Lower lobe of right lung (tissue), 2 donors: Measurements from ENCODE around the gene TRAPPC2L. TPM values are rescaled to one million over a fixed set of nuclear protein-coding genes. Genes with fewer than 3 reads are reported as not detected.

Experiments
- ATAC-seq, 2 donors: fragments of 200-7000 bp; cut with Tn5 transposase; one replicate each; pipeline ENCODE4 v1.9.1; 2020 to 2022; ENCODE audit warnings: mild to moderate bottlenecking in 2 of 2, moderate library complexity in 2 of 2
- DNase-seq: peaks from one replicate; pipeline ENCODE4 v3.0.0-alpha.2; 2020
- H3K27ac ChIP-seq: fragments of 200-600 bp; one replicate; pipeline ENCODE4 v1.8.0; 2022
- H3K27me3 ChIP-seq: fragments of 200-600 bp; one replicate; pipeline ENCODE4 v1.8.0; 2022; ENCODE audit warnings: low read depth
- H3K36me3 ChIP-seq: fragments of 200-600 bp; one replicate; pipeline ENCODE4 v1.8.0; 2022; ENCODE audit warnings: mild to moderate bottlenecking
- H3K4me1 ChIP-seq: fragments of 200-600 bp; one replicate; pipeline ENCODE4 v1.8.0; 2022
- H3K4me3 ChIP-seq: fragments of 200-600 bp; one replicate; pipeline ENCODE4 v1.8.0; 2022; ENCODE audit warnings: mild to moderate bottlenecking
- H3K9me3 ChIP-seq: fragments of 200-600 bp; one replicate; pipeline ENCODE4 v1.8.0; 2022
- intact Hi-C: fragments of 100-400 bp; cut with DNase I; formaldehyde crosslinking; loops from one replicate; pipeline ENCODE4 v1.11.0; 2022
- total RNA-seq: library from RNA; stranded (reverse); fragmentation: NEBNext Ultra II Directional; extraction: Animal tissue kit (Norgen Biotek cat#: 25700); gene quantifications from one replicate; pipeline ENCODE4 v1.2.1, GENCODE V29; 2021
- TF ChIP-seq, protein P1 (sequence below): fragments of 200-600 bp; IDR thresholded peaks from one replicate; pipeline ENCODE4 v1.8.0; 2022; ENCODE audit warnings: antibody characterized with exemption, mild to moderate bottlenecking
- donor health status: DM: no; HTN: yes; CAD: no; lungs with severe emphysema.

The TRAPPC2L gene
- total RNA-seq, 1 donor from 2014 or later, result 51.4 TPM

DNA sequence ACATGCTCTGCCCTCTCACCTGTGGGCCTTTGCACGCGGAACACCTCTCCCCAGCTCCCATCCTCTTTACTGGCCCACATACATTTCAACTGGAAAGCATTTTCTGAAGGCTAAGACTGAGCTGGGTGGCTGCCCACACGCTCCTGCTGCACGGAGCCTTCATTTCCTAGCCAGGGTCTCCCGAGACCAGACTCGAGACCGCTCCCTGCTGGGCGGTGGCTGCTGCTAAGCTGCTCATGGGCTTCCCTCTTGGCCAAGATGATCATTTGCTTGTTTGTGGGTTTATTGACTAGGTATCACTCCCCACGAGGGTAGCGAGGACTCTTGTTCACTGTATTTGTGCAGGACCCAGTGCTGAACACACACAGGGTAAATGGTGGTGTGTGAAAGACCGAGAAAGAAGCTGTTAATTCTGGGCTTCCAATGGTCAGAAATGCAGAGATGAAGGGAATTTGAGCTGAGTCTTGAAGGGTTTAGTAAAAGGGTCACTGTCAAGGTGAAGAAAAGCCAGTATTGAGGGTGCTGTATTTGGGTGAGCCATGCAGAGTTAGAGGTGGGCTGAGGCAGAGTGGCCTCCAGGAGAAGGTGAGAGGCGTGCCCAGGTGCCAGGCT lies 907 bp downstream of the TRAPPC2L start:
- ATAC-seq, result peak; percentile 79 to 80
- H3K36me3 ChIP-seq, result peaks cover 42% of the 10 kb centered on the region
- peak overlapping the region; percentile 90 for H3K27ac ChIP-seq
- DNase-seq, result peak; percentile 85
- TF ChIP-seq, protein P1, sequence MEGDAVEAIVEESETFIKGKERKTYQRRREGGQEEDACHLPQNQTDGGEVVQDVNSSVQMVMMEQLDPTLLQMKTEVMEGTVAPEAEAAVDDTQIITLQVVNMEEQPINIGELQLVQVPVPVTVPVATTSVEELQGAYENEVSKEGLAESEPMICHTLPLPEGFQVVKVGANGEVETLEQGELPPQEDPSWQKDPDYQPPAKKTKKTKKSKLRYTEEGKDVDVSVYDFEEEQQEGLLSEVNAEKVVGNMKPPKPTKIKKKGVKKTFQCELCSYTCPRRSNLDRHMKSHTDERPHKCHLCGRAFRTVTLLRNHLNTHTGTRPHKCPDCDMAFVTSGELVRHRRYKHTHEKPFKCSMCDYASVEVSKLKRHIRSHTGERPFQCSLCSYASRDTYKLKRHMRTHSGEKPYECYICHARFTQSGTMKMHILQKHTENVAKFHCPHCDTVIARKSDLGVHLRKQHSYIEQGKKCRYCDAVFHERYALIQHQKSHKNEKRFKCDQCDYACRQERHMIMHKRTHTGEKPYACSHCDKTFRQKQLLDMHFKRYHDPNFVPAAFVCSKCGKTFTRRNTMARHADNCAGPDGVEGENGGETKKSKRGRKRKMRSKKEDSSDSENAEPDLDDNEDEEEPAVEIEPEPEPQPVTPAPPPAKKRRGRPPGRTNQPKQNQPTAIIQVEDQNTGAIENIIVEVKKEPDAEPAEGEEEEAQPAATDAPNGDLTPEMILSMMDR, result peak; percentile 75
- intact Hi-C loops, result no loop called here
- H3K9me3 ChIP-seq, result no peaks in the 10 kb centered on the region
- H3K27me3 ChIP-seq, result no peaks in the 10 kb centered on the region
- H3K4me1 ChIP-seq, result peaks cover 48% of the 10 kb centered on the region
- peak overlapping the region; percentile 100 for H3K4me3 ChIP-seq

DNA sequence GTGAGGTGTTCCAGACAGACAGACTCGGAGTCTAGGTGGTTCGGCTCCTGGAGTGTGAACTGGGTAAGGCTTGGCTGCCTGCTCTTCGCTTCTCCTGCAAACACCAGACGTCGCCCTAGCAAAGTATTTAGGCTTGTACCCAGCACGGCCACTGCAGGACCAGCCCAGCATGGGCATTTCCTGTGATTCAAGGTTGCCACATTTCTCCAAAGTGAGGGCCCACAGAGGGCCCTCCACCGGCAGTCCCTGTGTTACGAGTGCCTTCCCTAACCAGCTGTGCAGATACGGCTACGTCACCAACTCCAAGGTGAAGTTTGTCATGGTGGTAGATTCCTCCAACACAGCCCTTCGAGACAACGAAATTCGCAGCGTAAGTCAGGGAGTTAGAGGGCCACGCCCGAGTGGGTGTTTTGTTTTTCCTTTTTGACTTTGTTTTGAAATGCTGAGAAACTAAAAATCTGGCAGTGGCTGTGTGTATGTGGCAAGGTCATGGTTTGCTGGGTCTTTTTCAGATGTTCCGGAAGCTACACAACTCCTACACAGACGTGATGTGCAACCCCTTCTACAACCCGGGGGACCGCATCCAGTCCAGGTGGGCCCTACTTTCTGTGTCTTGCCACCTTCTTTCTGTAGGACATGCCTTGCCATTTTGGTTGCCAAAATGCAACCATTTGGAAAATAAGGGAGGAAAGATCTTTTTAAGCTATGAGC lies 2.6 kb downstream of the TRAPPC2L start:
- Histone ChIP-seq H3K27ac (no peak overlapping the region), H3K4me3 (no peak overlapping the region), H3K27me3 (no peaks in the 10 kb centered on the region), H3K4me1 (peaks cover 37% of the 10 kb centered on the region), H3K9me3 (no peaks in the 10 kb centered on the region), H3K36me3 (peaks cover 44% of the 10 kb centered on the region)
- ATAC-seq (no peak), DNase-seq (no peak)
- TF ChIP-seq, protein P1, result no peak
- intact Hi-C loops, result no loop called here

DNA sequence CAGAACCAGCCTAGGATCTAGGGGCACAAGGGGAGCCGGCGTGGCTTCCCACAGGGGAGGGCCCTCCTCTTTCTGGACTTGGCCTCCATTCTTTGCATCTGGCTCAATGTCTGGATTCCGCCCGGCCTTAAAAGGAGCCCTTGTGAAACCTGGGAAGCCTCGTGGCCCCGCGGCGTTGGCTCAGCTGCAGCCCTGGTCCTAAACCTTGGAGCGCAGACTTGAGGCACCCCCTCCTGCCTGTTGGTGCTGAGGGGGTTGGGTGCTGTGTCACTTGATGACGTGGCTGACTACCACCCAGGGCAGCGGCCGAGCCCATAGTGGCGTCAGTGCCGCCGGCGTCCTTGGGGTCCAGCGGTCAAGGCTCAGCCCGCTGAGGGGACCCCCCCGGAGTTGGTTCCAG lies 4.4 kb downstream of the TRAPPC2L start:
- ATAC-seq (no peak), DNase-seq (no peak)
- Histone ChIP-seq H3K36me3 (peaks cover 44% of the 10 kb centered on the region), H3K27ac (no peak overlapping the region), H3K9me3 (no peaks in the 10 kb centered on the region), H3K4me3 (no peak overlapping the region), H3K27me3 (no peaks in the 10 kb centered on the region), H3K4me1 (peaks cover 20% of the 10 kb centered on the region)
- TF ChIP-seq, protein P1, result no peak
- intact Hi-C loops, result no loop called here

DNA sequence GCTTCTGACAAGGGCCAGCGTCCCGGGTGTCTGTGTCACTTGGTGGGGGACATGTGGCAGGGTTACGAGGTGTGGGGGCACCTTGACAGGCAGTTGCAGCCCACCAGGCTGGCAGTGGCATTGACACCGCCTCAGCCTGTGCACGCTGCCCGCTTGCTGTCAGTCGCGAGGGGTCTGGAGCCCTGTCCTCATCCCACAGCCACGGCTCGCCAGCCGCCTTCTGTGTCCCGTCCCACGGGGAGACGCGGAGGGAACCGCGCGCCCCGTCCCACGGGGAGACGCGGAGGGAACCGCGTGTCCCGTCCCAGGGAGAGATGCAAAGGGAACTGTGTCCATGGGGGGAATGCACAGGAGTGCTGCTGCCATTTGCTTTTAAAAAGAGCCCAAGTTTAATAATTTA lies 6.0 kb downstream of the TRAPPC2L start:
- no peak for ATAC-seq
- TF ChIP-seq, protein P1, result no peak
- intact Hi-C loops, result no loop called here
- Histone ChIP-seq H3K27ac (no peak overlapping the region), H3K36me3 (peaks cover 44% of the 10 kb centered on the region), H3K27me3 (peaks cover 6% of the 10 kb centered on the region), H3K4me3 (no peak overlapping the region), H3K4me1 (peaks cover 12% of the 10 kb centered on the region), H3K9me3 (no peaks in the 10 kb centered on the region)
- DNase-seq, result no peak

DNA sequence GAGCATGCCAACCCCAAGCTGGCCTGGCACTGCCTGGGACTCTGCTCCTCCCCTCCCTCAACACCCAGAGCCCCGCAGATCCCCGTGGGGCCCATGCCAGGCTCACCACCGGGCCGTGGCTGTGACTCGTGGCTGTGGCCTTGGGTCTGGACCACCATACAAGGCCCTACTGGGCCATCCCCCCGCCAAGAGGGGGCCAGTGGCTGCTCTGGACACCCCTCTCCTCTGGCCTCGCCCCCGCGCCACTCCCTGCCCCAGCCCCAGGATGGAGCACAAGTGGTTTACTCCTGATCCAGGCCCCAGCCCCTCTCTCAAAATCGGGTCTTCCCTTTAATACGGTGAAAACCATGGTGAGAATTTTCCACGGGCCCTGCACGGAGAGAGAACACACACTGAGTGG lies 6.5 kb downstream of the TRAPPC2L start:
- DNase-seq, result no peak
- H3K9me3 ChIP-seq, result no peaks in the 10 kb centered on the region
- peak in 1 of 2 donors; percentile 3 for ATAC-seq
- H3K27me3 ChIP-seq, result peaks cover 6% of the 10 kb centered on the region
- TF ChIP-seq, protein P1, result no peak
- intact Hi-C loops, result no loop called here
- peaks cover 7% of the 10 kb centered on the region for H3K4me1 ChIP-seq
- H3K27ac ChIP-seq, result no peak overlapping the region
- no peak overlapping the region for H3K4me3 ChIP-seq
- H3K36me3 ChIP-seq, result peaks cover 44% of the 10 kb centered on the region
